IMR-90 (cell line): ENCODE data around the gene TSHZ1.

Source experiments
- BHLHE40 ChIP-seq: fragments of 150-350 bp; IDR thresholded peaks from 2 replicates; pipeline ENCODE4 v1.6.1; 2016; ENCODE audit warnings: mild to moderate bottlenecking, low read depth, low read length
- CTCF ChIP-seq: conservative IDR thresholded peaks from 2 replicates; pipeline ENCODE4 v1.5.1; 2012; ENCODE audit warnings: mild to moderate bottlenecking, low read depth, low read length, improper control_type of control experiment
- ELK1 ChIP-seq: fragments of 150-350 bp; IDR thresholded peaks from 2 replicates; pipeline ENCODE4 v1.6.1; 2016; ENCODE audit warnings: low read depth, mild to moderate bottlenecking, low read length, moderate library complexity, borderline replicate concordance
- MAFK ChIP-seq: IDR thresholded peaks from 2 replicates; pipeline ENCODE4 v1.6.1; 2012; ENCODE audit warnings: low read depth, low read length, improper control_type of control experiment
- POLR2A ChIP-seq: IDR thresholded peaks from 2 replicates; pipeline ENCODE4 v1.6.1; 2012; ENCODE audit warnings: mild to moderate bottlenecking, low read depth, low read length
- RAD21 ChIP-seq: IDR thresholded peaks from 2 replicates; pipeline ENCODE4 v1.6.1; 2012; ENCODE audit warnings: low read length, improper control_type of control experiment
- RCOR1 ChIP-seq: IDR thresholded peaks from 2 replicates; pipeline ENCODE4 v1.6.1; 2012; ENCODE audit warnings: mild to moderate bottlenecking, low read length, improper control_type of control experiment; ENCODE audit not compliant: insufficient replicate concordance

GRCh38 chr18:75249175-75249518 lies 38.5 kb downstream of the TSHZ1 start:
- TF ChIP-seq CTCF (no peak), MAFK (no peak), POLR2A (no peak), BHLHE40 (no peak), ELK1 (no peak), RCOR1 (no peak), RAD21 (no peak)
